Activated T-helper 1 cell treated with Interleukin-2 at 50 U/mL for 16 hours (primary cell): Measurements from ENCODE around the gene BIRC7.
"Not testable (repeated sequence)": the region's sequence is repeated elsewhere in the genome, so short reads cannot be mapped to it uniquely, and the experiment has no call there.

ENCODE experiments used
- DNase-seq: peaks from one replicate; pipeline ENCODE4 v3.0.0-alpha.2; 2020; ENCODE audit warnings: low read depth

Gene BIRC7

DNA sequence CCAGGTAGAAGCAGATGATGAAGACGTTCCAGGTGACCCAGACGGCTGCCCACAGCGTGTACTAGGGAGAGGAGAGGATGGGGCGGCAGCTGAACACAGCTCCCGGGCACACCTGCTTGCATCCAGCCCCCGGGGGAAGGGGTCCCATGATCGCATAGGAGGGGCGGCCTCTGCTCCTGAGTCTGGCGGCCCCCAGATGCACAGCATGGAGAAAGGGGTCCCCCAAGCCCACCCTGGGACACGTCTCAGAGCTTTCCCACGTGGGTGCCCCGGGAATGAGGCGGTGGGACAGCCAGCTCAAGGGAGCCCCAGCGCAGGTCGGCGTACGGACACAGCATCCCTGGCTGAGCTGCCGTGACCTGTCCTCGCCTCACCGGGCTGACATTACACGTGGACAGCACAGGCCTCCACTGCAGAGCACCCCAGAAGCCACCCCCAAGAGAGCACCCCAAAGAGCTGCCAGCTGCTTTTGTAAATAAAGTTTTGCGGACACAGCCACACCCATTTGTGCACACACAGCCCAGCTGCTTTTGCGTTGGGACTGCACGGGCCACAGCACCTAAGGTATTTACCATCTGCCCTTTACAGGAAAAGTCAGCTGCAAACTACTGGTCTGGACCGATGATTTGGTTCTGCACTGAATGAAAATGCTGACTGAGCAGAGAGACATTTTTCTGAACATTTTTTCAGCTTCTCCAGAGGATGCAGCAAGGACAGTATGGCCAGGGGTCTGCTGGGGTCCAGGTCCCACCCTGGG is 13.3 kb downstream of the BIRC7 start:
- DNase-seq: no peak

DNA sequence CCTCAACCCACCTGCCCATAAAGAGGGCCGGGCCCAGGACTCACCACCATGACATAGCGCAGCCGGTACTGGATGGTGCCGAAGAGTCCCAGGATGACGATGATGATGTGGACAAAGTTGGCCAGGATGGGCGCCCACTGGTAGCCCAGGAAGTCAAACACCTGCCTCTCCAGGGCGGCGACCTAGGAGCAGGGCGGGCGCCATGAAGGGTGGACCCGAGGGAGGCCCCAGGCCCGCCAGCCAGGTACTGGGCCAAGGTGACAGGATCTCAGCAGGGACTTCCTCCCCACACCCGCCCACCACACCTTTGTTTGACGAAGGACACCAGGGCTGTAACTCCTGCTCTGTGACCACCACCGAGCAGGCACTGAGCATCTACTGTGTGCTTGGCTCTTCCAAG is 14.2 kb downstream of the BIRC7 start:
- no peak for DNase-seq

DNA sequence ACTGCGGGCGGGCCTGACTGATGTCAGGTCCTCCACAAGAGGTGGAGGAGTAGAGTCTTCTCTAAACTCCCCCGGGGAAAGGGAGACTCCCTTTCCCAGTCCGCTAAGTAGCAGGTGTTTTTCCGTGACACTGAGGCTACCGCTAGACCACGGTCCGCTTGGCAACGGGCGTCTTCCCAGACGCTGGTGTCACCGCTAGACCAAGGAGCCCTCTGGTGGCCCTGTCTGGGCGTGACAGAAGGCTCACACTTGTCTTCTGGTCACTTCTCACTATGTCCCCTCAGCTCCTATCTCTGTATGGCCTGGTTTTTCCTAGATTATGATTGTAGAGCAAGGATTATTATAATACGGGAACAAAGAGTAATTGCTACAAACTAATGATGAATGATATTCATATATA is 15.6 kb downstream of the BIRC7 start:
- not testable (repeated sequence) for DNase-seq

DNA sequence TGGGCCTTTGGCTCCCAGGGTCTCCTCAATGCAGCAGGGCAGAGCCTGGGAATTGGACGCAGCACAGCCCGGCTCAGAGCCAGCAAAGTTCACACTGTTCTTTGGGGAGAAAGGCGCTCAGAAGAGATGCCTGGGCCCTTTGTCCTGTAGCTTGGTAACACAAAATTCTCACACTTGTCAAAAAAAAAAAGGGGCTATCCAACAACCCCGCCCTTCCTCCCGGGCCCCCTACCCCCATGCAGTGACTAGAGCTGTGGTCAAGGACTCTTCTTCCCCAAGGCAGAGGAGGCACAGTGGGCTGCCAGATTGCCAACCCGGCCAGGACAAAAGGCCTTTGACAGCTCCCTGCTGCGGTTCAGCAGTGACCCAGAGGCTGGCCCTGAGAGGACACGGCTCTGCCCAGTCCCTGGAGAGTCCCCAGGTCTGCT is 16.6 kb downstream of the BIRC7 start:
- DNase-seq: no peak

DNA sequence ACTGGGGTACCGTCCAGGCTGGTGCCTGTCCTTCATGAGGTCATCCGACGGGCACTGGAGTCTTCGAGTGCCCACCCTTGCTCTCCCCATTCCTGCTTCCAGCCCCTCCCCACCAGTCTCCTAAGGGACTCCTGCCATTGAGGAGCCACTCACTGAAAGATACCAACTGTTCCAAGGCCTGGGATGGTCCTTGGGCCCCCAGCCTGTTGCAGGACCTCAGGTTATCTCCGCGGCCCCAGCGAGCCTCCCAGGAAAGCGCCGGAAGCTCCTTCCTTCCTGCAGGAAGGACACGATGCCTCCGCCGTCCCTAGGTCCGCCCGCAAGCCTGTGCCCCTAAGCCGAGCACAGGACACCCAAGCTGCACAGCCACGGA is 17.3 kb downstream of the BIRC7 start:
- DNase-seq: no peak

DNA sequence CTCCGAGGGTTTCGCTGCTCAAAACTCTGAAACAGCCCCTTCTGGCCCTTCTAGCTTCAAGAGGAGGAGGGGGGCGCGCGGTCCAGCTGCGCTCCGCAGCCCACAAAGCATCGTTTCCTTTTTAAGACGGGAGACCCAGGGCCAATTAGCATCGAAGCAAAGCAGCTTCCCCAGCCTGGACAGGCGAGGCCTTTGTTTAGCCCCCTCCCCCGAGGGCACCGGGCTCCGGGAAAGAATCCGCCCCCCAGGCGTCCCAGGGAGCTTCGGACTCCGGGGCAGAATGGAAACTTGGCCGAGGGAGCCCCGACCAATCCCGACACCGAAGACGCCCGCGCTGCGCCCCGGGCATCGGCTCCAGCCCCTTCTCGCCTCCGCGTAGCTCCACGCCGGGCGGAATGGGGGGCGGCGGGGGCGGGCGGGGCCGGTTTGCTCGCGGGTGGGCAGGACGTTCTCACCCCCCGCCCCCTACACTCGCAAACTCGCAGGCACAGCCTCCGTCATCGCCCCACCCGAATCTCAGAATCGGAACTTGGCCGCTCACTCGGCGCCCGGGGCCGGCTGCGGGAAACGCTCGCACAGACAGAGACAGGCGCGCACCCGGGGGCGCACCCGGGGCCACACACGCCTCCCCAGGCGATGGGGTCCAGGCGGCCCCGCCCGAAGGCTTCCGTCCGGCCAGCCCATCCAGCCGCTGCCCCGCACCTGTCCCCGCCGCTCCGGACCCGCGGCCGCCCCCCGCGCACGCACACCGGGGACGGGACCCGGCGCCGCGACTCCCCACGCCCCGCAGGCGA is 17.9 kb downstream of the BIRC7 start:
- no peak for DNase-seq

DNA sequence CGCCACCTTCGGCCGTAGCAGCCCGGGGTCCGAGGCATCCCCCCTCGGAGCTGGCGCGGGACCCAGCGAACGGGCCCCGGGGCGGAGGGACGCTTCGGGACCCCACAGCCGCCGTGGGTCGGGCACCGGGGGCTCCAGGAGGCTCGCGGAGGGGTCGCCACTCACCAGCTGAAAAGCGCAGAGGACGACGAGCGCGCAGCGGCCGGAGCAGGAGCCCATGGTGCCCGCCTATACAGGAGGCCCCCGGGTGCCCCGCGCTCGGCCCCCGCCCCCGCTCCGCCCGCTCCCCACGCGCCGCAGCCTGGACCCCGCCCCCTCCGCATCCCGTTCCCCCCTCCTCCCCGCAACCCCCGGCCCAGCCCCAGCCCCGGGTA is 18.5 kb downstream of the BIRC7 start, which contains the start of gene NKAIN4:
Gene NKAIN4 (minus strand): TSS at position 232 of the 374 bp plus-strand sequence. CDS start 13 bp downstream, at position 219.
- no peak for DNase-seq

DNA sequence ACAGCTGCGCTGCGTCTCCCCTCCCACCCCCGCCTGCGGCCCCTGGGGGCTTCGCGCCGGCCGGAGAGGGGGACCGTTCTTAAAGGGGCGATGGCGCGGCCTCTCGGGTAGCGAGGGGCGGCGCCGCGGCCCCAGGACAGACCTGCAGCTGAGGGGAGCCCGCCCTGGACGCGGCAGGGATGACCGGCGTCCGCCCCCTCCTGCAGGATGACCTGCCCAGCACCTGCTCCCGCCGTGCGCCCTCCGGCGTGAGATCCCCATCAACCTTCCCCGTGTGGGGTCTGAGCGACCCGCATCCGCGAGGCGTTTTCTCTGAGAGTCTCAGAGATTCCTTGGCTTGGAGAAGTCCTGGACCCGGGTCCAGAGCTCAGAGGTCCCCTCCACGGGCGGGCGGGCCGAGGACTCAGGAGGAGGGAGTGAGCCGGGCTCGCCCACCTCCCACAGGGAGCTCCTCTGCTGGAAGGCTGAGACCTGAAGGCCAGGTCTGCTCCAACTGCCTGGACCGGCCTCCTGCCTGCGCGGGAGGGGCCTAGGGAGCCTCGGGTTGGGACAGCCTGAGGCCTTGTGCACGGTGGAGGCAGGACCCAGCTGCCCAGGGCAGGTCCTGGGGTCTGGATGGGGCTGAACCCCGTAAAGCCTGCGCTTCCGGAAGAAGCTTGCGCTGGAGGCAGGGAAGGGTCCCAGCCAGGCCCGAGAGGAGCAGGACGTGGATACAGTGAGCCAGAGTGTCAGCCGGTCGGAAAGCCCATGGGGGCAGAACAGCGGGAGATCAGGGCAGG is 19.1 kb downstream of the BIRC7 start:
- DNase-seq: no peak

DNA sequence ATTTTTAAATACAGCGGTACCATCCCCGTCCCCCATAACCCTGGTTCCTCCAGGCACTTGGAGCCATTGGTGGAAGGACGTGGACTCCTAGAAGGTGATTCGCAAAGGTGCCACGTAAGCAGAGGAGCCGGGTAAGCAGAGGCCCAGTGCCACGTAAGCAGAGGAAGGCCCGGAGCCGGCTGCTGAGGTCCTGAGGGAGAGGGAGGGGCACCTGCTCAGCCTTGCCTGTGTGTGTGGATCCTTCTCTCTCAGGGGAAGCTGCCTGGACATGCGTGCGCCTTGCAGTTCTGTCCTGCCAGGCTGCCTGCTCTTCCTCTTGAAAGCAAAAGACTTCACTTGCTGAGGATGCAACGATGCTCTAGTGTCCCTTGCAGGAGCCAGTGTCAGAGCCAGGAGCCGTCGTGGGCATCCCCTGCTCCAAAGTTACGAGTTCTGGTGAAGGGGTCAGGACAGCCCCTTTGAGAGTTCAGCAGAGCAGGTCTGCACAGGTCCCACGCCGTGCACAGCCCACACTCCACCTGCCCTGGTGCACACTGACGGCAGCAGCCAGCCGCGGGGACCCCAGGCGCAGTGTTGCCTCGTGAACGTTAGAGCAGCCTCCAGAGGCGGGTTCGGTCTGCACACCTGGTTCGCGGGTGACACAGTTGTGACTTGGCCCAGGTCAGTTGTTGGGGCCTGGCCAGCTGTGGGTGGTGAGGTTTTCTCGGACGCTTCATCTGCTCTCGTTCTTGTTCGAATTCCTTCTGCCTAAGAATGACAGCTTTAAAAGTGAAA is 20.4 kb downstream of the BIRC7 start:
- no peak for DNase-seq

DNA sequence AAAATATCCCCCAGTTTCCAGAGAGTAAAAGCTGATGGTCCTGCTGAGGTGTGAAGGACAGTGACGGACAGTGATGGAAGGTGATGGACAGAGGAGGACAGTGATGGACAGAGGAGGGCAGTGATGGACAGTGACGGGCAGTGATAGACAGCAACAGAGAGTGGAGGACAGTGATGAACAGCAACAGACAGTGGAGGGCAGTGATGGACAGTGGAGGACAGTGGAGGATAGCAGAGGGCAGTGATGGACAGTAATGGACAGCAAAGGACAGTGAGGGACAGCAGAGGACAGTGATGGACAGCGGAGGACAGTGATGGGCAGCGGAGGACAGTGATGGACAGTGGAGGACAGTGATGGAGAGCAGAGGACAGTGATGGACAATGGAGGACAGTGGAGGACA is 21.2 kb downstream of the BIRC7 start:
- DNase-seq: no peak

DNA sequence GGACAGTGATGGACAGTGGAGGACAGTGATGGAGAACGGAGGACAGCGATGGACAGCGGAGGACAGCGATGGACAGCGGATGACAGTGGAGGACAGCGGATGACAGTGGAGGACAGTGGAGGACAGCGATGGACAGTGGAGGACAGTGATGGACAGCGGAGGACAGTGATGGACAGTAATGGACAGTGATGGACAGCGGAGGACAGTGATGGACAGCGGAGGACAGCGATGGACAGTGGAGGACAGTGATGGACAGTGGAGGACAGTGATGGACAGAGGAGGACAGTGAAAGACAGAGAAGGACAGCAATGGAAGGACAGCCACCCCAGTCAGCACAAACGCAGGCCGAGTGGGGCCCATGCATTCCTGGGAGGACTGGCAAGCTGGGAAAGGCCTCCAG is 21.9 kb downstream of the BIRC7 start:
- no peak for DNase-seq

DNA sequence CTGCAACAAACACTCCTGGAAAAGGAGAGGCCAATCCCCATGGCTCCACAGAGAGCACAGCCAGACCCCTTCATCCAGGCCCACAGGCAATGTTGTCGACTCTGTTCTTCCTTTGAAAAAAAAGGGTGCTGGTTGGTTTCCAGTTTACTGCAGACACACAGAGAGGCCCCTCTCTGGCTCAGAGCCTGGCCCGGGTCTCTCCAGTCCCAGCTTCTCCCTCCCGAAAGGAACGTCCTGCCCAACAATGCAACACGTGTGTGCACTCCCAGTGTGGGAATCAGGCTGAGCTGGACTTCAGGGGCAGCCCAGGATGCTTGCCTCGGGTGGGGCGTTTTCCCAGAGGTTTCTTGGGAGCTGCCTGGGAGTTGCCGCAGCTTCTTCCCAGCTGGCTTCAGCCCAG is 23.1 kb downstream of the BIRC7 start:
- no peak for DNase-seq

DNA sequence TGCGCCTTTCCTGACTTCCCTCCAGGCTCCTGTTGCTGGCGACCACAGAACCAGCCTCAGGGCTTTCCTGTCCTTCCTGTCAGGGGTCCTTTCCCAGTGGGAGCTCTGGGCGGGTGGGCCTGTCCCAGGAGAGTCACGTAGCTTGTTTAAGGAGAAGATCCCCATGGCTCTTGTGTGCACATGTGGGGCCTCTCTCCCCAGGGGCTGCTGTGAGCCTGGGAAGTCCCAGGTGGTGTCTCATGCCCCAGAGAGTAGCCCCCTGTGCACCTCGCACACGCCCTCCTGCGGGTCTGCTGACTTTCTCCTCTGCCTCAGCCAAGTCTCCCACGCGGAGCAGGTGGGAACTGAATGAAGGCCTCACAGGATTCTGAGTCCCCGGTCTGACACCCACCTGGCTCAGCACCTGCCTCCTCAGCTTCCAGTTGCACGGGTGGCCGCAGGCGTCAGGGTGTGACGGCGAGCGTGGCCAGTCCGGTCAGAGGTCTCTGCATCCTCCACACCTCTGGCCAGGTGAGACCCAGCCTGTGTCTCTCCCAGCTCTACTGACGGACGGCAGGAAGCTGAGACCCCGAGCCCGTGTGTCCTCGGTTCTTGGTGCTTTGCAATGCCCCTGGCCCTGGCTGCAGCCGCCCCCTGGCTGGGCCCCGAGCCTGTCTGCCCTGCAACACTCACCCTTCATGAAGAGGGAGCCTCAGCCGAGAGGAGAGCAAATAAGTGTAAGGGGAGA is 24.2 kb downstream of the BIRC7 start:
- DNase-seq: no peak

DNA sequence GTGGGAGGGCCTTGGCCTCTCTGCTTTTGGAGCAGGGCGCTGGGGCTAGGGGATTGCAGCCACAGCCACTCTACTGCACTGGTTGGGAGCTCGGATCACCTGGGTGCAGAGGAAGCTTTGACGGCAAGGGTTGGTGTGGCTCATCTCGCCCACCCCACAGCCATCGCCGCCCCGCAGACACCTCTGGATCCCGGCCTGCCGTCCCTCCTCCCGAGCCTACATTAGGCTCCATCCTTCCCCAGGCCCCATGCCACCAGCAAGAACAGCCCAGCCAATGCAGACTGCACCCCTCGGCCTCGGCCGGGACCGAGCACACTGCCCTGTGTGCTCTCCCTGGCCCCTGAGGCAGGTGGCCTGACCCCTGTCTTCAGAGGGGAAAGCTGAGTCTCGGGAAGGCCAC is 24.8 kb downstream of the BIRC7 start:
- DNase-seq: no peak

DNA sequence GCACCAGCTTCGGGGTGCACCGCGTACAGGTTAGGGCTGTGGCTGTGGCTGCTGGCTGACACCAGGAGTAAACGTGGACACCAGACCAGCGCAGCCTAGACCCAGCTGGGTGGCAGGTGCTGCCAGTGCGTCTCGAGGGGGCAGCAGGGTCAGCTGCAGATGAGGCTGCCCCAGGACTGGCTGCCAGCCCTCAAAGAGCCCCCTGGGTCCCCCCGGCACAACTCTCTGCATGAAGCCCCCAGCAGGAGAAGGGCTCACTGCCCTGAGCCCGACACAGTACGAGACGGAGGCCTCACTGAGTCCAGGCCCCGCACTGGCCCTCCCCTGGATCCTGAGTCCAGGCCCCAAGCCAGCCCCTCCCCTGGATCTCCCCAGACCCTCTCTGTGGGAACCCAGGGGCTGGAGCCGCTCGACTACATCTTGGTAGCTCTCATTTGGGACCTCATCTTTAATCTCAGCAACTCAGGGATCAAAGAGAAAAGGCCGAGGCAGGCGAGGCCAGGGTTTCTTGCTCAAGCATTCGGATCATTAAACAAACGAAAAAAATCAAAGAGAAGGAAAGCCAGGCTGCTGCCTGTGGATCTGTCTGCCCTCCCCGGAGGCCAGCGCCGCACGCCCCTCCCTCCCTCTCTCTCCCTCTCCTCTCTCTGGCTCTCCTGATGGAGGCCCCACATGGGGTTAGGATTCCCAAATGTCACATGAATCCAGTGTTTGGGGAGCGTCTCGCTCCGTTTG is 25.5 kb downstream of the BIRC7 start:
- DNase-seq: no peak

DNA sequence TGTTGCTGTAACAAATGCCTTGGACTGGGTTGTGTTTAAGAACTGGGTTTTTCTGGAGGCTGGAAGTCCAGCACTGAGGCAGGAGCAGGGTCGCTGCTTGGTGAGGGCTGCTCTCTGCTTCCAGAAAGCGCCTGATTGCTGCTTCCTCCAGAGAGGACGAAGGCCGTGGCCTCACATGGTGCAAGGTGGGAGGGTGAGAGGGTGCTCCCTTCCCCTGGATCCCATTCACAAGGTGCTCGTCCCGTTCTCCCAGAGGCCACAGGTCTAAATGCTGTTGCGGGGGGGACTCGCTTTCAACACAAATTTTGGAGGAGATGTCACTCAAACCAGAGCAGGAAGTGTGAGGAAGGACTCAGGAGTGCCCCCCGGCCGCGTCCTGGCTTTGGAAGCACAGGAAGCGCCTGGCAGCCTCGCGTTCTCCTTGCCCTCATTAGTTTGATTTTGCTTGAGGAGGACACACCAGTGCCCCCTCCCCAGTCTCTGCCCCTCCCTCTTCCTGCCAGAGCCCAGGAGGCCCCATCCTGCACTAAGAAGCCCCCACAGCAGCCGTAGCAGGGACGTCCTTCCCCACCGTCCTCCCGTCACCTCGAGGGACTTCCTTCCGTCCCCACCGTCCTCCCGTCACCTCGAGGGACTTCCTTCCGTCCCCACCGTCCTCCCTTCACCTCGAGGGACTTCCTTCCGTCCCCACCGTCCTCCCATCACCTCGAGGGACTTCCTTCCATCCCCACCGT is 26.3 kb downstream of the BIRC7 start:
- no peak for DNase-seq

DNA sequence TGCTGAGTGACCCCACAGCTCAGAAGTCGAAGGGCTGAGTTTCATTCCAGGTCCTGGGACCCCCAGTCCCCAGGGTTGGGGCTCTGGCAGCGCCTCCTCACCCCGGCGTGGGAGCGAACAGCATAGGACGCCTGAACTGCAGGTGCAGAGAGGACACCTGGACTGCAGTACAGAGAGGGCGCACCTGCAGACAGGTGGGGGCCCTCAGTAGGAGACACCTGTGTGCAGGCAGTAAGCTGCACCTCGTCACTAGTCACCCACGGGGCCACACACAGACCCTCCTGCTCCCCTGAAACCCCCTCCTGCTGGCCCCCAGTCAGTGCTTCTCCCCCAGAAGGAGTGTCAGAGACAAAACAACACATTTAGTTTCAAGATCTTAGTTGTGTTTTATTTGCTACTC is 27.1 kb downstream of the BIRC7 start:
- DNase-seq: no peak

DNA sequence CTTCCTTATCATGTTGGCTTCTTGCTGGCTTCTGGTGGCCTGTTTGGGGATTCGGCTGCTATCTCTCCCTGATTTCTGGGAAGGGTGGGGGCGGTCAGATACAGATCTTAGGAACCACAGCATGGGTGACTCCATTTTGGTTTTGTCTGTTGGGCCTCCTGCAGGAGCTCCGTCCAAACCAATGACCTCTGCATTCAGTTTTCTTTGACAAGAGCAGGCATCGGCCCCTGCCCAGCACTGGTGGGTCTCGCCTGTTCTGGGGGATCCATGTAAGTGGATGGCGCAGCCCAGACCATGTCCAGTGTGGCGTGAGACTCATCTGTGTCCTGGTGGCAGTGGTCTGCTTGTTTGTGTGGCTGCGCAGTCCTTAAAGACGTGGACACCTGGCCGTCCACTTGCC is 28.3 kb downstream of the BIRC7 start:
- DNase-seq: no peak

DNA sequence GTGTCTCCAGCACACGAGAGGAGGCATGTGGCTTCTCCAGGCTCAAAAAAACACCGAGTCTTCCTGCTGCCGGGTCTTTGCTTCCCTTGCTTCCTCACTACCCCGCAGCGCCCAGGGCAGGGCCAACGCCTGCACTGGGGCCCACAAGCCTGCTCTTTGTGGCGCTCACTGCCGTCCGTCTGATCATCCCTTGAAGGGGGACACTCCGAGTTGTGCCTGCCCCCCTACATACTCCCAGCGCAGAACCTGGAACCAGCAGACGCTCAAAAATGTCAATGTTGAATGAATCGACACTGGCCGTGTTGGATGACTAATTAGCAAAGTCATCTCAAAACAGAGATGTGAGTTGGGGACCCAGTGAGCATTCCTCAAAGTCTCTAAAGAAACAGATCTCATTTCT is 28.8 kb downstream of the BIRC7 start:
- no peak for DNase-seq
